Esophagus squamous epithelium (tissue), 5 donors: Measurements from ENCODE around the gene FCRL5. TPM values are rescaled to one million over a fixed set of nuclear protein-coding genes. Genes with fewer than 3 reads are reported as not detected.

ENCODE experiments used
- DNase-seq: peaks from one replicate; lab custom pipeline; 2025; lab: John Stamatoyannopoulos, UW
- H3K27ac ChIP-seq, 4 donors: fragments of 200-600 bp; sonication (generic); one replicate each; pipeline ENCODE4 v1.5.1; 2016 to 2019; ENCODE audit warnings: mild to moderate bottlenecking in 1 of 4
- H3K27me3 ChIP-seq, 4 donors: fragments of 200-600 bp; sonication (generic); 1 replicate in 3 of 4; 2 replicates in 1 of 4; pipeline versions ENCODE4 v1.5.1 to v1.6.0; 2017 to 2021; ENCODE audit warnings: antibody characterized with exemption in 1 of 4
- H3K36me3 ChIP-seq, 3 donors: fragments of 200-600 bp; sonication (generic); one replicate each; pipeline ENCODE4 v1.5.1; 2016 to 2019
- H3K4me1 ChIP-seq, 3 donors: fragments of 200-600 bp; sonication (generic); one replicate each; pipeline ENCODE4 v1.5.1; 2017 to 2019
- H3K4me3 ChIP-seq, 4 donors: fragments of 200-600 bp; sonication (generic); 1 replicate in 3 of 4; 2 replicates in 1 of 4; pipeline ENCODE4 v1.5.1; 2016 to 2019; ENCODE audit warnings: mild to moderate bottlenecking in 2 of 4, moderate library complexity in 1 of 4
- H3K9me3 ChIP-seq, 3 donors: fragments of 200-600 bp; sonication (generic); one replicate each; pipeline ENCODE4 v1.5.1; 2016 to 2019
- CTCF ChIP-seq, 6 experiments: fragments of 450-650 bp in 4 of 6; fragments of 200-600 bp in 2 of 6; sonication (generic) in 2 of 6; IDR thresholded peaks; one replicate each; pipeline ENCODE4 v1.5.1; 2016 to 2019; ENCODE audit warnings: antibody characterized with exemption in 6 of 6, mild to moderate bottlenecking in 4 of 6, moderate library complexity in 4 of 6
- POLR2A ChIP-seq, 4 donors: fragments of 450-650 bp; IDR thresholded peaks; one replicate each; pipeline ENCODE4 v1.6.1; 2017; ENCODE audit warnings: antibody characterized with exemption in 4 of 4, mild to moderate bottlenecking in 4 of 4, moderate library complexity in 3 of 4
- WGBS, 2 donors: methylation state at CpG; one replicate each; pipeline ENCODE4 v1.1.5; 2018; 5-methylcytosine and 5-hydroxymethylcytosine counted together
- intact Hi-C: fragments of 100-400 bp; cut with DNase I; formaldehyde crosslinking; loops from one replicate; pipeline ENCODE4 v1.15.0; 2022
- total RNA-seq, 4 donors: library from RNA; depleted of rRNA; stranded (reverse); fragments of >200 nt; gene quantifications; one replicate each; pipeline ENCODE4 v1.1.0, GENCODE V29; 2016
- donor health status: DM: yes; HTN: yes; CAD: no.

Gene FCRL5
- total RNA-seq, 4 donors from 2014 or later: 0.08 to 1.6 (median 0.23) TPM

- Histone ChIP-seq H3K36me3 (no peaks in the 10 kb centered on the region), H3K4me3 (no peak overlapping the region), H3K27me3 (peaks cover 0 to 13% (median 0%) of the 10 kb centered on the region in 4 donors), H3K4me1 (no peaks in the 10 kb centered on the region), H3K9me3 (no peaks in the 10 kb centered on the region), H3K27ac (no peak overlapping the region)
- intact Hi-C loops: loop anchor here (10.0 kb wide), 1 partner anchor 302 kb away; no protein-coding TSS in a partner anchor
- DNase-seq: no peak
- WGBS, 2 donors: 92 to 93% methylated on average over 1 of the region's 1 CpG
- TF ChIP-seq POLR2A (IDR thresholded peaks at IDR 0.05) (no peak), CTCF (IDR thresholded peaks at IDR 0.05) (no peak)
Observed at GRCh38 chr1:157497284-157497683, 55.0 kb downstream of the FCRL5 start.

GRCh38 chr1:157496121-157496526 lies 56.2 kb downstream of the FCRL5 start:
- peak; percentile 50 to 88 (median 64) for TF ChIP-seq CTCF (IDR thresholded peaks at IDR 0.05)
- TF ChIP-seq POLR2A (IDR thresholded peaks at IDR 0.05): no peak
- Histone ChIP-seq H3K27me3 (peaks cover 0 to 23% (median 0%) of the 10 kb centered on the region in 4 donors), H3K27ac (no peak overlapping the region), H3K4me1 (no peaks in the 10 kb centered on the region), H3K36me3 (no peaks in the 10 kb centered on the region), H3K9me3 (no peaks in the 10 kb centered on the region), H3K4me3 (no peak overlapping the region)
- 12 to 18% methylated on average over 5 of the region's 5 CpGs for WGBS, 2 donors
- no peak for DNase-seq
- intact Hi-C loops: loop anchor here (10.0 kb wide), 1 partner anchor 301 kb away; no protein-coding TSS in a partner anchor

GRCh38 chr1:157495285-157495684 lies 57.0 kb downstream of the FCRL5 start:
- no peak for DNase-seq
- no peak overlapping the region for H3K27ac ChIP-seq
- H3K36me3 ChIP-seq: no peaks in the 10 kb centered on the region
- no peak for TF ChIP-seq POLR2A (IDR thresholded peaks at IDR 0.05)
- TF ChIP-seq CTCF (IDR thresholded peaks at IDR 0.05): no peak
- H3K4me3 ChIP-seq: no peak overlapping the region
- intact Hi-C loops: loop anchor here (10.0 kb wide), 1 partner anchor 300 kb away; no protein-coding TSS in a partner anchor
- peaks cover 0 to 23% (median 0%) of the 10 kb centered on the region in 4 donors for H3K27me3 ChIP-seq
- 55 to 58% methylated on average over 2 to 3 of the region's 3 CpGs for WGBS, 2 donors
- H3K4me1 ChIP-seq: no peaks in the 10 kb centered on the region
- no peaks in the 10 kb centered on the region for H3K9me3 ChIP-seq

- TF ChIP-seq CTCF (IDR thresholded peaks at IDR 0.05) (no peak), POLR2A (IDR thresholded peaks at IDR 0.05) (no peak)
- Histone ChIP-seq H3K4me3 (no peak overlapping the region), H3K4me1 (no peaks in the 10 kb centered on the region), H3K9me3 (no peaks in the 10 kb centered on the region), H3K36me3 (no peaks in the 10 kb centered on the region), H3K27ac (no peak overlapping the region), H3K27me3 (peaks cover 0 to 23% (median 0%) of the 10 kb centered on the region in 4 donors)
- no peak for DNase-seq
- intact Hi-C loops: loop anchor here (5.0 to 10.0 kb wide), 2 partner anchors 122 to 299 kb away; no protein-coding TSS in a partner anchor
- 79% methylated on average over 2 to 4 of the region's 4 CpGs for WGBS, 2 donors
Observed at GRCh38 chr1:157494093-157494492, 58.2 kb downstream of the FCRL5 start.

- intact Hi-C loops: loop anchor here (5.0 to 10.0 kb wide), 2 partner anchors 118 to 296 kb away; no protein-coding TSS in a partner anchor
- Histone ChIP-seq H3K4me3 (no peak overlapping the region), H3K9me3 (no peaks in the 10 kb centered on the region), H3K27me3 (peaks cover 0 to 23% (median 0%) of the 10 kb centered on the region in 4 donors), H3K27ac (no peak overlapping the region), H3K36me3 (no peaks in the 10 kb centered on the region), H3K4me1 (no peaks in the 10 kb centered on the region)
- 21 to 30% methylated on average over 3 to 7 of the region's 14 CpGs for WGBS, 2 donors
- no peak for DNase-seq
- TF ChIP-seq CTCF (IDR thresholded peaks at IDR 0.05) (peak in 5 of 6 experiments; percentile 32 to 61 (median 40)), POLR2A (IDR thresholded peaks at IDR 0.05) (no peak)
Observed at GRCh38 chr1:157490467-157491165, 61.7 kb downstream of the FCRL5 start.
